HEK293 (cell line): ENCODE results near the gene ELAC1.

Source experiments
- ZBTB1 ChIP-seq: fragments of 450-650 bp; formaldehyde crosslinking; IDR thresholded peaks from 2 replicates; pipeline ENCODE4 v1.5.1; 2016; ENCODE audit warnings: missing biosample characterization, missing genetic modification characterization
- ZNF571 ChIP-seq: fragments of 450-650 bp; formaldehyde crosslinking; IDR thresholded peaks from 2 replicates; pipeline ENCODE4 v1.5.0; 2017; ENCODE audit warnings: missing biosample characterization, missing genetic modification characterization

DNA sequence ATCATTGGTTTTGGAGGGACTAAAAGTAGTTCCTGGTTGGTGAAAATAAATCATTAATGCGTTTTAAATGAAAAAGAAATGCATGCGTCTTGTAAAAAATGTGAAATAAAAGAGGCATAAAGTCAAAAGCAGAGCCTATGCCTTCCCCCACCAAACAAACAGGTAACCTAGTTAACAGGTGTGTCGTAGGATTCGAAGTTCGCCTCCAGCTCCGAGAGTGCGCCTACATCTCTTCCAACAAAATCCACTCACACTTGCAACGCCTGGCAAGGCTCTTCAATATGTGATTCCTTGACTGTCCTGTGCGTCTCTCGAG, 61.5 kb downstream of the ELAC1 start:
- TF ChIP-seq ZBTB1 (tag by site-specific recombination) (no peak), ZNF571 (tag by site-specific recombination) (no peak)
